Measurements from ENCODE around the gene MMP17.

The MMP17 gene

GRCh38 chr12:131827961-131828534 is at the start of gene MMP17:
Gene MMP17, plus strand, starts transcription at chr12:131828393. Its CDS starts 102 bp downstream, at chr12:131828495.
- ATAC-seq (ENCODE audit: low read depth) = peak; percentile 77
- H3K36me3 Mint-ChIP-seq = no peaks in the 10 kb centered on the region
- no peaks in the 10 kb centered on the region for H3K9me3 Mint-ChIP-seq
- H3K27ac Mint-ChIP-seq = no peak within 1 kb of the TSS
- peaks cover 13% of the 10 kb centered on the region for H3K27me3 Mint-ChIP-seq
- peak; percentile 43 to 52 for DNase-seq (ENCODE audit: low spot score in 2 of 2)
- H3K4me1 Mint-ChIP-seq = peaks cover 12% of the 10 kb centered on the region
- H3K4me3 Mint-ChIP-seq = peak within 1 kb of the TSS; percentile 89

- peaks cover 14% of the 10 kb centered on the region for H3K36me3 Mint-ChIP-seq
- H3K9me3 Mint-ChIP-seq = no peaks in the 10 kb centered on the region
- no peak for ATAC-seq (ENCODE audit: low read depth)
- no peaks in the 10 kb centered on the region for H3K27me3 Mint-ChIP-seq
- peaks cover 21% of the 10 kb centered on the region for H3K4me1 Mint-ChIP-seq
- no peak for DNase-seq (ENCODE audit: low spot score in 2 of 2)
- no peak overlapping the region for H3K4me3 Mint-ChIP-seq
- no peak overlapping the region for H3K27ac Mint-ChIP-seq
Observed at GRCh38 chr12:131779027-131779426, 49.2 kb upstream of the MMP17 start.

- Mint-ChIP-seq H3K36me3 (peaks cover 18% of the 10 kb centered on the region), H3K4me3 (no peak overlapping the region), H3K27ac (no peak overlapping the region), H3K4me1 (peaks cover 7% of the 10 kb centered on the region), H3K27me3 (no peaks in the 10 kb centered on the region), H3K9me3 (no peaks in the 10 kb centered on the region)
- DNase-seq (ENCODE audit: low spot score in 2 of 2) = no peak
- ATAC-seq (ENCODE audit: low read depth) = no peak
Observed at GRCh38 chr12:131782061-131782460, 46.1 kb upstream of the MMP17 start.

GRCh38 chr12:131783915-131784541 is 44.2 kb upstream of the MMP17 start:
- peak overlapping the region; percentile 75 for H3K27ac Mint-ChIP-seq
- peak; percentile 45 for ATAC-seq (ENCODE audit: low read depth)

GRCh38 chr12:131784909-131785762 is 43.1 kb upstream of the MMP17 start:
- DNase-seq (ENCODE audit: low spot score in 2 of 2) (no peak), ATAC-seq (ENCODE audit: low read depth) (peak; percentile 67)
- peaks cover 16% of the 10 kb centered on the region for H3K36me3 Mint-ChIP-seq
- peaks cover 4% of the 10 kb centered on the region for H3K4me1 Mint-ChIP-seq
- H3K4me3 Mint-ChIP-seq = no peak overlapping the region
- H3K27me3 Mint-ChIP-seq = no peaks in the 10 kb centered on the region
- no peaks in the 10 kb centered on the region for H3K9me3 Mint-ChIP-seq
- peak overlapping the region; percentile 58 for H3K27ac Mint-ChIP-seq

More at GRCh38 chr12:131783915-131784541, 44.2 kb upstream of the MMP17 start:
- Mint-ChIP-seq H3K4me1 (peaks cover 4% of the 10 kb centered on the region), H3K9me3 (no peaks in the 10 kb centered on the region), H3K36me3 (peaks cover 16% of the 10 kb centered on the region), H3K27me3 (no peaks in the 10 kb centered on the region), H3K4me3 (no peak overlapping the region)
- DNase-seq (ENCODE audit: low spot score in 2 of 2) = no peak

- H3K27ac Mint-ChIP-seq = peak overlapping the region; percentile 58
- H3K9me3 Mint-ChIP-seq = no peaks in the 10 kb centered on the region
- H3K36me3 Mint-ChIP-seq = peaks cover 20% of the 10 kb centered on the region
- H3K27me3 Mint-ChIP-seq = no peaks in the 10 kb centered on the region
- no peak for DNase-seq (ENCODE audit: low spot score in 2 of 2)
- peaks cover 4% of the 10 kb centered on the region for H3K4me1 Mint-ChIP-seq
- no peak overlapping the region for H3K4me3 Mint-ChIP-seq
- no peak for ATAC-seq (ENCODE audit: low read depth)
Observed at GRCh38 chr12:131785763-131786330, 42.3 kb upstream of the MMP17 start.

GRCh38 chr12:131786331-131786730 is 41.9 kb upstream of the MMP17 start:
- H3K27ac Mint-ChIP-seq = no peak overlapping the region
- H3K9me3 Mint-ChIP-seq = no peaks in the 10 kb centered on the region
- no peak for DNase-seq (ENCODE audit: low spot score in 2 of 2)
- H3K27me3 Mint-ChIP-seq = no peaks in the 10 kb centered on the region
- no peak overlapping the region for H3K4me3 Mint-ChIP-seq
- H3K4me1 Mint-ChIP-seq = peaks cover 4% of the 10 kb centered on the region
- peaks cover 22% of the 10 kb centered on the region for H3K36me3 Mint-ChIP-seq
- ATAC-seq (ENCODE audit: low read depth) = no peak

GRCh38 chr12:131787143-131787660 is 41.0 kb upstream of the MMP17 start:
- Mint-ChIP-seq H3K27me3 (no peaks in the 10 kb centered on the region), H3K4me3 (no peak overlapping the region), H3K9me3 (no peaks in the 10 kb centered on the region), H3K4me1 (peaks cover 4% of the 10 kb centered on the region), H3K36me3 (peaks cover 23% of the 10 kb centered on the region), H3K27ac (no peak overlapping the region)
- ATAC-seq (ENCODE audit: low read depth) (no peak), DNase-seq (ENCODE audit: low spot score in 2 of 2) (no peak)

- Mint-ChIP-seq H3K9me3 (no peaks in the 10 kb centered on the region), H3K27me3 (no peaks in the 10 kb centered on the region), H3K4me3 (no peak overlapping the region), H3K27ac (no peak overlapping the region), H3K4me1 (peaks cover 4% of the 10 kb centered on the region), H3K36me3 (peaks cover 25% of the 10 kb centered on the region)
- DNase-seq (ENCODE audit: low spot score in 2 of 2) (no peak), ATAC-seq (ENCODE audit: low read depth) (no peak)
Observed at GRCh38 chr12:131788070-131788469, 40.1 kb upstream of the MMP17 start.

GRCh38 chr12:131789638-131790037 is 38.6 kb upstream of the MMP17 start:
- ATAC-seq (ENCODE audit: low read depth) (no peak), DNase-seq (ENCODE audit: low spot score in 2 of 2) (no peak)
- Mint-ChIP-seq H3K4me1 (no peaks in the 10 kb centered on the region), H3K36me3 (peaks cover 24% of the 10 kb centered on the region), H3K9me3 (no peaks in the 10 kb centered on the region), H3K4me3 (no peak overlapping the region), H3K27me3 (no peaks in the 10 kb centered on the region), H3K27ac (no peak overlapping the region)

- no peak overlapping the region for H3K27ac Mint-ChIP-seq
- no peaks in the 10 kb centered on the region for H3K9me3 Mint-ChIP-seq
- no peak for DNase-seq (ENCODE audit: low spot score in 2 of 2)
Observed at GRCh38 chr12:131793243-131794022, 34.8 kb upstream of the MMP17 start.

GRCh38 chr12:131794061-131794460 is 34.1 kb upstream of the MMP17 start:
- peaks cover 19% of the 10 kb centered on the region for H3K36me3 Mint-ChIP-seq
- H3K27me3 Mint-ChIP-seq = no peaks in the 10 kb centered on the region
- DNase-seq (ENCODE audit: low spot score in 2 of 2) = no peak

More at GRCh38 chr12:131793243-131794022, 34.8 kb upstream of the MMP17 start:
- Mint-ChIP-seq H3K4me3 (no peak overlapping the region), H3K27me3 (no peaks in the 10 kb centered on the region), H3K36me3 (peaks cover 15% of the 10 kb centered on the region), H3K4me1 (peaks cover 15% of the 10 kb centered on the region)
- ATAC-seq (ENCODE audit: low read depth) = no peak

GRCh38 chr12:131794573-131794972 is 33.6 kb upstream of the MMP17 start:
- Mint-ChIP-seq H3K9me3 (no peaks in the 10 kb centered on the region), H3K27me3 (no peaks in the 10 kb centered on the region), H3K4me1 (peaks cover 15% of the 10 kb centered on the region), H3K4me3 (no peak overlapping the region), H3K27ac (no peak overlapping the region), H3K36me3 (peaks cover 21% of the 10 kb centered on the region)
- ATAC-seq (ENCODE audit: low read depth) = no peak
- DNase-seq (ENCODE audit: low spot score in 2 of 2) = no peak

More at GRCh38 chr12:131794061-131794460, 34.1 kb upstream of the MMP17 start:
- no peak overlapping the region for H3K4me3 Mint-ChIP-seq
- no peaks in the 10 kb centered on the region for H3K9me3 Mint-ChIP-seq
- H3K4me1 Mint-ChIP-seq = peaks cover 15% of the 10 kb centered on the region
- no peak for ATAC-seq (ENCODE audit: low read depth)
- no peak overlapping the region for H3K27ac Mint-ChIP-seq
